K562 (cell line): Measurements from ENCODE around the gene CHST10. TPM values are rescaled to one million over a fixed set of nuclear protein-coding genes. Genes with fewer than 3 reads are reported as not detected.

Experiments
- ATAC-seq: fragments of 200-7000 bp; cut with Tn5 transposase; 3 replicates; pipeline ENCODE4 v1.9.1; 2020; ENCODE audit warnings: moderate library complexity
- BruUV-seq: library from RNA; stranded (reverse); fragments of 400-500 nt; replicated peaks from 2 replicates; lab custom pipeline; 2021; lab: Mats Ljungman, UMichigan
- CTCF ChIA-PET: fragments of 300-600 bp; formaldehyde crosslinking; extraction: SDS; loops from one replicate; lab custom pipeline; 2021; ENCODE audit warnings: low intra/inter-chr PET ratio; lab: Yijun Ruan, JAX
- POLR2A ChIA-PET: fragments of 300-600, 350-650 bp; sonication (Branson Sonifier 250); formaldehyde crosslinking; extraction: SDS; loops from one replicate; lab custom pipeline; 2021; ENCODE audit warnings: antibody characterized with exemption, inconsistent platforms; lab: Yijun Ruan, JAX
- DNase-seq, 4 experiments: peaks; one replicate each; pipeline versions ENCODE4 v3.0.0 to v3.0.0-alpha.2; 2011 to 2018; ENCODE audit warnings: low spot score in 3 of 4, mixed read lengths in 3 of 4; ENCODE audit errors: extremely low read depth in 1 of 4
- FAIRE-seq: peaks from 2 replicates; lab custom pipeline; 2011; peaks lifted over from hg19 to GRCh38; lab: Jason Lieb, UNC
- H2AFZ ChIP-seq: 2 replicates; pipeline ENCODE4 v1.6.0; 2011; ENCODE audit warnings: low read depth, low read length, control low read depth, inconsistent platforms
- H3K27ac ChIP-seq: fragments of 200-600 bp; 3 replicates; pipeline ENCODE4 v1.8.0; 2011; ENCODE audit warnings: low read depth, mild to moderate bottlenecking, control low read depth, inconsistent platforms, low read length, moderate library complexity, mixed read lengths; ENCODE audit errors: extremely low read depth
- H3K27me3 ChIP-seq, 2 experiments: fragments of 300-600 bp in 1 of 2; 2 replicates in 1 of 2; 3 replicates in 1 of 2; pipeline versions ENCODE4 v1.6.0 to v1.8.0; 2011; ENCODE audit warnings: inconsistent platforms in 2 of 2, low read length in 2 of 2, mild to moderate bottlenecking in 1 of 2, mixed read lengths in 1 of 2, moderate library complexity in 1 of 2; ENCODE audit not compliant: control insufficient read depth in 2 of 2, insufficient read depth in 2 of 2
- H3K36me3 ChIP-seq: fragments of 300-600 bp; 3 replicates; pipeline ENCODE4 v1.8.0; 2011; ENCODE audit warnings: mild to moderate bottlenecking, low read length, inconsistent platforms; ENCODE audit not compliant: control insufficient read depth, insufficient read depth
- H3K4me1 ChIP-seq, 2 experiments: fragments of 200-600 bp in 1 of 2; replicated peaks in 1 of 2; 2 replicates in 1 of 2; 3 replicates in 1 of 2; pipeline versions ENCODE4 v1.5.1 to v1.8.0; 2011; ENCODE audit warnings: inconsistent platforms in 2 of 2, low read length in 2 of 2, mild to moderate bottlenecking in 1 of 2, mixed read lengths in 1 of 2, moderate library complexity in 1 of 2; ENCODE audit not compliant: control insufficient read depth in 2 of 2, insufficient read depth in 2 of 2
- H3K4me2 ChIP-seq: 2 replicates; pipeline ENCODE4 v1.6.1; 2011; ENCODE audit warnings: low read length, control low read depth, inconsistent platforms, mixed read lengths; ENCODE audit not compliant: insufficient read depth
- H3K4me3 ChIP-seq: fragments of 200-600 bp; sonication (generic), shearing (Covaris generic); 2 replicates; pipeline ENCODE4 v1.5.1; 2016; ENCODE audit warnings: control low read depth, inconsistent platforms
- H3K79me2 ChIP-seq: fragments of 200-600 bp; 3 replicates; pipeline ENCODE4 v1.8.0; 2011; ENCODE audit warnings: low read length, inconsistent platforms; ENCODE audit not compliant: control insufficient read depth, insufficient read depth
- H3K9ac ChIP-seq, 2 experiments: 2 replicates each; pipeline versions ENCODE4 v1.6.0 to v1.6.1; 2011; ENCODE audit warnings: low read depth in 2 of 2, low read length in 2 of 2, control low read depth in 1 of 2, inconsistent platforms in 1 of 2, mild to moderate bottlenecking in 1 of 2, mixed read lengths in 1 of 2; ENCODE audit not compliant: insufficient read depth in 1 of 2
- H3K9me1 ChIP-seq: one replicate; pipeline ENCODE4 v1.6.0; 2011; ENCODE audit warnings: inconsistent platforms, mild to moderate bottlenecking, low read length, moderate library complexity; ENCODE audit not compliant: control insufficient read depth, insufficient read depth
- H3K9me3 ChIP-seq: replicated peaks from 2 replicates; pipeline ENCODE4 v1.5.1; 2011; ENCODE audit warnings: low read depth, low read length, inconsistent platforms; ENCODE audit not compliant: control insufficient read depth, insufficient read depth
- H4K20me1 ChIP-seq: replicated peaks from 2 replicates; pipeline ENCODE4 v1.6.1; 2011; ENCODE audit warnings: low read length, inconsistent platforms, mixed read lengths; ENCODE audit not compliant: control insufficient read depth, insufficient read depth
- CREBBP ChIP-seq: IDR thresholded peaks from one replicate; pipeline ENCODE4 v1.6.1; 2012; ENCODE audit warnings: low read depth, mild to moderate bottlenecking, control low read depth, inconsistent platforms, low read length
- KHSRP ChIP-seq: fragments of 450-650 bp; IDR thresholded peaks from 2 replicates; pipeline ENCODE4 v1.6.1; 2017
- L3MBTL2 ChIP-seq: fragments of 450-650 bp; IDR thresholded peaks from 2 replicates; pipeline ENCODE4 v1.6.1; 2016; ENCODE audit warnings: mild to moderate bottlenecking, moderate library complexity
- SFPQ ChIP-seq: fragments of 200-400 bp; formaldehyde crosslinking; IDR thresholded peaks from 2 replicates; pipeline ENCODE4 v1.6.1; 2017; ENCODE audit warnings: mild to moderate bottlenecking, low read depth, low read length, moderate library complexity
- TSC22D4 ChIP-seq: fragments of 450-650 bp; IDR thresholded peaks from 2 replicates; pipeline ENCODE4 v1.6.1; 2016; ENCODE audit warnings: missing genetic modification characterization, missing biosample characterization, control low read depth
- UBTF ChIP-seq, 2 experiments: IDR thresholded peaks; 2 replicates each; pipeline ENCODE4 v1.6.1; 2012; ENCODE audit warnings: improper control_type of control experiment in 2 of 2, low read depth in 2 of 2, low read length in 2 of 2, borderline replicate concordance in 1 of 2
- ZBED1 ChIP-seq: IDR thresholded peaks from 2 replicates; pipeline ENCODE4 v1.6.1; 2014
- ZFP36 ChIP-seq: fragments of 150-350 bp; IDR thresholded peaks from 2 replicates; pipeline ENCODE4 v1.6.1; 2018; ENCODE audit warnings: low read length, low read depth; ENCODE audit not compliant: partially characterized antibody
- ZFPM2 ChIP-seq: fragments of 250-450 bp; sonication (Bioruptor Pico); IDR thresholded peaks from 2 replicates; pipeline ENCODE4 v1.5.1; 2022; ENCODE audit warnings: mild to moderate bottlenecking
- ZNF175 ChIP-seq: fragments of 200-800 bp; sonication (Bioruptor generic); IDR thresholded peaks from 2 replicates; pipeline ENCODE4 v1.6.1; 2016; ENCODE audit warnings: low read depth, mild to moderate bottlenecking, missing genetic modification characterization, missing compliant biosample characterization
- ZNF395 ChIP-seq: fragments of 200-800 bp; sonication (Bioruptor generic); IDR thresholded peaks from 2 replicates; pipeline ENCODE4 v1.6.1; 2017; ENCODE audit warnings: missing genetic modification characterization, missing compliant biosample characterization
- ZNF507 ChIP-seq: conservative IDR thresholded peaks from 2 replicates; pipeline ENCODE4 v1.6.1; 2017; ENCODE audit warnings: missing genetic modification characterization, missing compliant biosample characterization
- WGBS: fragments of 100-300 bp; shearing (Covaris generic); methylation state at CpG from one replicate; pipeline ENCODE4 v1.1.6; 2016; ENCODE audit warnings: low coverage, mixed read lengths; ENCODE audit not compliant: insufficient coverage; ENCODE audit errors: missing lambda C conversion rate; 5-methylcytosine and 5-hydroxymethylcytosine counted together
- in situ Hi-C: fragments of 300-500 bp; cut with MboI; formaldehyde crosslinking; loops from 4 replicates; pipeline ENCODE4 v1.15.0; 2018; ENCODE audit warnings: inconsistent platforms, mixed read lengths
- intact Hi-C: fragments of 100-400 bp; cut with micrococcal nuclease; formaldehyde crosslinking; loops from 2 replicates; pipeline ENCODE4 v1.14.2; 2022
- polyA plus RNA-seq, 8 experiments: library from polyadenylated mRNA; depleted of rRNA in 4 of 8; stranded (reverse) in 5 of 8; unstranded in 3 of 8; fragments of >200 nt; fragmentation: Nextera tagmentation in 2 of 8; fragmentation: Illumina TruSeq in 1 of 8; extraction: Ambion mirVana in 2 of 8; extraction: Trizol in 1 of 8; gene quantifications; 2 replicates each; pipeline versions ENCODE4 v1.2.1 to v1.2.3, GENCODE V29; 2011 to 2014; ENCODE audit warnings: inconsistent platforms in 1 of 8, missing spikeins in 1 of 8
- total RNA-seq, 7 experiments: library from RNA; depleted of rRNA in 6 of 7; stranded (reverse); fragments of >200 nt in 6 of 7; fragmentation: Illumina TruSeq in 2 of 7; extraction: Trizol in 2 of 7; gene quantifications; 2 replicates each; pipeline versions ENCODE4 v1.2.1 to v1.2.3, GENCODE V29; 2011 to 2021; ENCODE audit warnings: low replicate concordance in 1 of 7

CHST10 gene
- total and polyA plus RNA-seq, 9 of the 15 experiments (the other 6 are each of a cell fraction or from before 2014, with no cell fraction given): 1.3 to 30.9 (median 19.3) TPM

GRCh38 chr2:100409975-100410647 lies 7.4 kb downstream of the CHST10 start (continued):
- no peak for TF ChIP-seq ZNF395 (CRISPR knock-in tag)
- TF ChIP-seq, all 486 proteins: peak for 0

- Histone ChIP-seq H3K36me3 (peaks cover 67% of the 10 kb centered on the region), H3K4me1 (peaks cover 0 to 4% of the 10 kb centered on the region in 2 experiments; a peak in 2 of 5 replicates), H3K9me3 (no peaks in the 10 kb centered on the region), H3K4me2 (no peak overlapping the region), H3K9me1 (peaks cover 6% of the 10 kb centered on the region), H3K79me2 (0 out of 3 replicates have a peak, but pooled peaks cover 12% of the 10 kb centered on the region), H2AFZ (no peak overlapping the region), H3K27me3 (no peaks in the 10 kb centered on the region), H3K27ac (no peak overlapping the region), H3K4me3 (no peak overlapping the region), H4K20me1 (peaks cover 9% of the 10 kb centered on the region; the same call in 1 of the 2 replicates), H3K9ac (no peak overlapping the region)
- no peak for DNase-seq
- ATAC-seq: no peak
- 82% methylated on average over 5 of the region's 5 CpGs for WGBS
- no TSS peak for BruUV-seq
- no peak for FAIRE-seq
- intact Hi-C loops: no loop called here
- POLR2A ChIA-PET: interaction anchor here (1.0 kb wide), 1 partner anchor 9 kb away, joined by 5 read pairs; no protein-coding TSS in a partner anchor
- CTCF ChIA-PET: no interaction called here
- in situ Hi-C loops: no loop called here
- TF ChIP-seq ZNF507 (tag): no peak
- no peak for TF ChIP-seq TSC22D4 (tag)
- no peak for TF ChIP-seq CREBBP
- no peak for TF ChIP-seq KHSRP
- no peak for TF ChIP-seq ZFP36
- no peak for TF ChIP-seq ZNF175 (CRISPR knock-in tag)
- no peak for TF ChIP-seq ZBED1
- TF ChIP-seq ZFPM2: no peak
- TF ChIP-seq SFPQ: no peak
- no peak for TF ChIP-seq L3MBTL2
- no peak for TF ChIP-seq UBTF (IDR thresholded peaks at IDR 0.05; ENCODE audit: borderline replicate concordance in 1 of 2, low read depth in 2 of 2, low read length in 2 of 2)
Observed at GRCh38 chr2:100409461-100409860, 8.0 kb downstream of the CHST10 start.
